ENCODE results near the gene P3H2.
"Not testable (repeated sequence)": the region's sequence is repeated elsewhere in the genome, so short reads cannot be mapped to it uniquely, and the experiment has no call there.

Gene P3H2

DNA sequence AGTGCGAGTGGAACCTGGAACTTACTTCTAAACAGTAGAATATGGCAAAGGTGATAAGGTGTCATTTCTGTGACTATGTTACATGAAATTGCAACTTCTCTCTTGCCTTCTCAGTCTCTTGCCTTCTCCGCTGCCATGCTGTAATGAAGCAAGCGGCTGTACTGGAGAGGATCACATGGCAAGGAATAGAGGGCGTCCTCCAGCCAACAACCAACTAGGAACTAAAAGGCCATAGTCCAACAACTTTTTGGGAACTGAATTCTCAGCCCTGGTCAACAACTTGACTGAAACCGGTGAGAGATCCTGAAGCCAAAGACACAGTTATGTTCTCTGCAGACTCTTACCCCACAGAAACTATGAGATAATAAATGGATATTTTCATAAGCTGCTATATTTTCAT is 143.5 kb downstream of the P3H2 start:
- DNase-seq: no peak

GRCh38 chr3:189975391-189975990 is 145.2 kb downstream of the P3H2 start:
- no peak for DNase-seq

DNA sequence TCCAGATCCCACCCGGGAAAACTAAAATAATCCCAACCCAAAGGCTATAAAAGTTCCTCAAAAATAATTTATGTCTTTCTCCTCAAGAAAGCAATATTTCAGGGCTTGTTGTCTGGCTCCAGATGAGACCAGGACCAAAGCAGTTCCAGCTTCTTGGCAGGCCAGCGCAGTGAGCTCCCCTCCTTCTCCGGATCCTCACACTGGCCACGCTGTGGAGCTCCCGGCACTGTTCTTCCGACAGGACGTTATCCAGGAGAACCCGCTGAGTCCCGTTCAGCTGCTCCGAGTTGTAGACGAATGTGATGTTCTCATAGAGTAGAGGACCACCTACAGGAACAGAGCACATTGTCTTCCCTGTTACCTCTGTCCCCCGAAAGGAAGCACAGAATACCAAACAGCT is 146.3 kb downstream of the P3H2 start:
- no peak for DNase-seq

GRCh38 chr3:189967254-189967865 is 153.3 kb downstream of the P3H2 start:
- no peak for DNase-seq

DNA sequence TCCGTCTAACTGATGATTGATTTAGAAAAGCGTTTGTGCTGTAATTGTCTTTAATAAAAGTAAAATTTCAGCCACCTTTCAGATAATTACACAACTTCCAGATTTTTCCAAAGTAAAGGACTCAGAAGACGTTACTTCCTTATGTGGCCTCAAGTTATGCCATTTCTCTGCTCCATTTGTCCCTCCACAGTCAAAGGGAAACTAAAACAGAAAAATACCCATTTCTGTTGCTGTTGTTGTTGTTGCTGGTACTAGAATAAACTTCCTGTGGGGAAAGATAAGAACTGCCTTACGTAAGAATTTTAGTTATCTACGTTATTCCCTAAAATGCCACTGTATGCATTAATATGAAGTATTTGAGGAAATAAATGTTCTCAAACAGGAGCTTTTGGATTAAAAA is 153.9 kb downstream of the P3H2 start:
- DNase-seq: no peak

- DNase-seq: no peak
Measured at GRCh38 chr3:189964623-189965332, 155.9 kb downstream of the P3H2 start.

DNA sequence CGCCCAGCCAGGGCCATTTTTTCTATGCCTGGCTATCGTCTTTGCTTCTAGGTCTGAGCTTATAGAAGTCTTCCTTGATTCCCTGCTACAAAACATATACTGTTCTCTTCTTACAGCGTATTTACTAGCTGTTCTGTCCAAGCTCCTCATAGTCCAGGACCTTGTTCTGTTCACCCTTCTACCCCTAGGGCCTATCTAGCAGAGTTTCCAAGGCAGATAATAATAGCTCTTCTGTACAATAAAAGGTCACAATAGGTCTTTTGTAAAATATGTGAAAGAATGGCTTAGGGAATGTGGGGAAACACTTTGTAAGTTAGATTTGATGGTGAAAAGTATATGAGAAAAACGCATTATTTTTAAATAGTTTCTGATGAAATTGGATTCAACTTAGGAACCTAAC is 158.2 kb downstream of the P3H2 start:
- no peak for DNase-seq

DNA sequence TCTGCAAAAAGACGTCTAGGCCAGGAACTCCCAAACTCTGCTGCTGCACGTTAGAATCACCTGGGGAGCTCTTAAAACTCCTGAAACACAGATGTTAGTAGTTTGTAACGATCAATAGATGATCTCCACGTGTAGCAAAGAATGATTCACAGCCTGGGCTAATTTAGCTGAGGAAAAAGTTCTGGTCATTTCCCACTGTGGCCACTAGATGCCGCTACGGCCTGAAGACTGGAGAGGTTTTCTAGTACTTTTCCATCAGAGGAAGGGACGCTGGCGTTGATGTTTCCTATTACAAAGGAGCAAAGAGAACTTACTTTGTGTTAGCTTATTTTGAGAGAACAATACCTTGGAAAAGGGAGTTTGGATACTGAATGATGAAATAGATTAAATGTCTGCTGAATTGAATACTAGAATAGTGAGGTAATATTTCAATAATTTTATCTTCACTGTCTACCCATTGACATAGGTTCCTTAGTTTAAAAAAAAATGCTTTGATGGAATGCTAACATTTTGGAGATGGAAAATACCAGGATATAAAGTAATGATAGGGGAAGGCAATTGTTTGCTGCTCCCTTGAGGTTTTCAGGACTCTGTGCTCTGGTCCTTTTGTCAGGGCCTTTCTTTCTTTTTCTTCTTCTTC is 159.1 kb downstream of the P3H2 start:
- DNase-seq: peak; percentile 70

GRCh38 chr3:189961086-189961485 is 159.6 kb downstream of the P3H2 start:
- not testable (repeated sequence) for DNase-seq

DNA sequence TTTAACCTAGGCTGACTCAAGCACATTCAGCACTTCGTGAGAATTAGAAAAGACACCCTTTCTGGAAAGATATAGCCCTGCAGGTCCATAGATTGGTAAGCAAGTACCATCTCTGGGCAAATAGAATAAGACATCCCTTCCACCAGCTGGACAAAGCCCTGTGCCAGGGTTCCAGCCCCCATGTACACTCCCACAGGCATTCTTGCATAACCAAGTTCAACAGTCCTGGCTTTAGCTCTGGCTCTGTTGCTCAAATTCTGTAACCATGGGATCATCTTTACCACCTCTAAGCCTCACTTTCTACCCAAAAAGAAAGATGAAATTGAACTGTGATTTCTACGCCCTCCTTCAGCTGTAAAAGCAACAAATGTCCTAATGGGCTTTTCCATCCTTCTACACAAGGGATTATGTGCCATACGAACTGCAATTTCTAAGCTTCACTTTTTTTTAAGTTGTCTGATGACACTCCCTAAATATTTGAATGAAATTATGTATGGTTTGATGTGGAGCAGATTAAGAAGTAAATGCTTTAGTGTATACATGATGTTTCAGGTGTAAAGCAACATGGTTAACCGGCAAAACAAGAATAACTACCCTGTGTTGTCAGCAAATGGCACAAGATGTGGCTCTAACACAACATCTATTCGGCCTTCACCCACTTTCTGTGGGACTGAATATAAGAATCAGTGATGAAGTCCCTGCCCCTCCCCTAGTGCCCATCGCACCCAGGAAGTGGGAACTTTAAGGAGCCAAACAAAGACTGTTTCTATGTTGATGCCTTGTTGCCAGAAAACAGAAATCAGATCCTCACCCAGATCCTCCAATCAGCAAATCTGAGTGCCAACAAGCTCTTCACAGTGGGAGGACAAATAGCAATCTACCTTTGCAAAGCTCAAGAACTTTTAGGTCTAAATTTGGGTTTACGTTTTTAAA is 165.7 kb downstream of the P3H2 start:
- no peak for DNase-seq

GRCh38 chr3:189953551-189953950 is 167.1 kb downstream of the P3H2 start:
- DNase-seq: no peak

GRCh38 chr3:189952272-189952671 is 168.4 kb downstream of the P3H2 start:
- DNase-seq: no peak

GRCh38 chr3:189950258-189950657 is 170.4 kb downstream of the P3H2 start:
- no peak for DNase-seq

GRCh38 chr3:189949580-189949979 is 171.1 kb downstream of the P3H2 start:
- no peak for DNase-seq

GRCh38 chr3:189948724-189949045 is 172.0 kb downstream of the P3H2 start:
- no peak for DNase-seq

- DNase-seq: no peak
Measured at GRCh38 chr3:189947948-189948723, 172.6 kb downstream of the P3H2 start.

GRCh38 chr3:189947068-189947467 is 173.6 kb downstream of the P3H2 start:
- DNase-seq: no peak

- no peak for DNase-seq
Measured at GRCh38 chr3:189945935-189946709, 174.6 kb downstream of the P3H2 start.

- no peak for DNase-seq
Measured at GRCh38 chr3:189944285-189945145, 176.2 kb downstream of the P3H2 start.

DNA sequence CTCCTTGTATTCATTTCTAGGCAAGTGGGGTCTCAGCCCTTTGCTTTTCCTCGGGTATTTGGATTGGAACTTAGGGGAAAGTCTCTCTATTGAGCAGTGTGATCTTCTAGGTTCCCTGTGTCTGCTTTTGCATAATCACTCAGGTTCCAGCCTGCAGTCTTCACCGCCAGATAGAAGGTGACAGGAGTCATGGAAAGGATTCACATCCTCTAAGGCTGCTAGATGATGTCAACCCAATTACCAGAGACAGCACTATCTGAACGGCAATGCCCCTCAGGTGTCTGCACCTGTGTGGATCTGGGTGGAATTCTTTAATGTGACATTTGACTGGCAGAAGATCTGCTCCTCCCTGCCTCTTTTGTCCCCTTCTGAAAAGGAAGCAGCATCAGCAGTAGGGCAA is 177.7 kb downstream of the P3H2 start:
- no peak for DNase-seq
